Loucy (cell line): ENCODE results near the gene ZRANB2.

Experiments used
- EZH2phosphoT487 ChIP-seq: fragments of 200-600 bp; IDR thresholded peaks from 2 replicates; pipeline ENCODE4 v1.6.1; 2018; ENCODE audit warnings: antibody characterized with exemption, mild to moderate bottlenecking, moderate library complexity, borderline replicate concordance
- TF ChIP-seq, protein P1 (sequence below): fragments of 200-600 bp; sonication (generic); conservative IDR thresholded peaks from 2 replicates; pipeline ENCODE4 v1.5.1; 2014; ENCODE audit warnings: mild to moderate bottlenecking, antibody characterized with exemption, low read length

GRCh38 chr1:71039661-71040262, 41.1 kb downstream of the ZRANB2 start:
- TF ChIP-seq, protein P1, sequence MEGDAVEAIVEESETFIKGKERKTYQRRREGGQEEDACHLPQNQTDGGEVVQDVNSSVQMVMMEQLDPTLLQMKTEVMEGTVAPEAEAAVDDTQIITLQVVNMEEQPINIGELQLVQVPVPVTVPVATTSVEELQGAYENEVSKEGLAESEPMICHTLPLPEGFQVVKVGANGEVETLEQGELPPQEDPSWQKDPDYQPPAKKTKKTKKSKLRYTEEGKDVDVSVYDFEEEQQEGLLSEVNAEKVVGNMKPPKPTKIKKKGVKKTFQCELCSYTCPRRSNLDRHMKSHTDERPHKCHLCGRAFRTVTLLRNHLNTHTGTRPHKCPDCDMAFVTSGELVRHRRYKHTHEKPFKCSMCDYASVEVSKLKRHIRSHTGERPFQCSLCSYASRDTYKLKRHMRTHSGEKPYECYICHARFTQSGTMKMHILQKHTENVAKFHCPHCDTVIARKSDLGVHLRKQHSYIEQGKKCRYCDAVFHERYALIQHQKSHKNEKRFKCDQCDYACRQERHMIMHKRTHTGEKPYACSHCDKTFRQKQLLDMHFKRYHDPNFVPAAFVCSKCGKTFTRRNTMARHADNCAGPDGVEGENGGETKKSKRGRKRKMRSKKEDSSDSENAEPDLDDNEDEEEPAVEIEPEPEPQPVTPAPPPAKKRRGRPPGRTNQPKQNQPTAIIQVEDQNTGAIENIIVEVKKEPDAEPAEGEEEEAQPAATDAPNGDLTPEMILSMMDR: no peak
- TF ChIP-seq EZH2phosphoT487: no peak
